CD14-positive monocyte (primary cell): ENCODE results near the gene SEMA6D. TPM values are rescaled to one million over a fixed set of nuclear protein-coding genes. Genes with fewer than 3 reads are reported as not detected.

Experiments used
- DNase-seq, 3 donors: peaks; one replicate each; pipeline ENCODE4 v3.0.0-alpha.2; 2011 to 2022
- H2AFZ ChIP-seq: 2 replicates; pipeline ENCODE4 v1.6.0; 2012; ENCODE audit warnings: mild to moderate bottlenecking, low read depth, low read length, inconsistent platforms; ENCODE audit not compliant: insufficient read depth, poor library complexity, severe bottlenecking
- H3K27ac ChIP-seq, 2 donors: 1 replicate in 1 of 2; 2 replicates in 1 of 2; pipeline ENCODE4 v1.5.1; 2012 to 2013; ENCODE audit warnings: low read length in 2 of 2, control low read depth in 1 of 2, inconsistent platforms in 1 of 2, low read depth in 1 of 2, mild to moderate bottlenecking in 1 of 2
- H3K27me3 ChIP-seq, 2 donors: one replicate each; pipeline versions ENCODE4 v1.6.0 to v1.6.1; 2011 to 2013; ENCODE audit warnings: low read length in 2 of 2; ENCODE audit not compliant: control insufficient read depth in 2 of 2, insufficient read depth in 2 of 2
- H3K36me3 ChIP-seq, 2 donors: replicated peaks in 1 of 2; 1 replicate in 1 of 2; 2 replicates in 1 of 2; pipeline versions ENCODE4 v1.5.1 to v1.6.1; 2012 to 2013; ENCODE audit warnings: low read length in 2 of 2, control low read depth in 1 of 2, inconsistent platforms in 1 of 2, mild to moderate bottlenecking in 1 of 2; ENCODE audit not compliant: insufficient read depth in 2 of 2, control insufficient read depth in 1 of 2
- H3K4me1 ChIP-seq, 2 donors: 1 replicate in 1 of 2; 2 replicates in 1 of 2; pipeline versions ENCODE4 v1.5.1 to v1.6.1; 2012 to 2013; ENCODE audit warnings: low read length in 2 of 2, control low read depth in 1 of 2, inconsistent platforms in 1 of 2, mild to moderate bottlenecking in 1 of 2, moderate library complexity in 1 of 2; ENCODE audit not compliant: insufficient read depth in 2 of 2, control insufficient read depth in 1 of 2
- H3K4me2 ChIP-seq: replicated peaks from 2 replicates; pipeline ENCODE3; 2012; ENCODE audit warnings: low read length, moderate library complexity, mild to moderate bottlenecking; ENCODE audit not compliant: poor library complexity, severe bottlenecking; ENCODE audit errors: extremely low read depth
- H3K4me3 ChIP-seq, 3 experiments: fragments of 200-600 bp in 1 of 3; sonication (generic) in 1 of 3; replicated peaks in 1 of 3; 1 replicate in 2 of 3; 2 replicates in 1 of 3; pipeline ENCODE4 v1.5.1; 2011 to 2013; ENCODE audit warnings: low read length in 3 of 3, mild to moderate bottlenecking in 3 of 3, control low read depth in 2 of 3, low read depth in 2 of 3, inconsistent platforms in 1 of 3, moderate library complexity in 1 of 3
- H3K79me2 ChIP-seq: 2 replicates; pipeline ENCODE4 v1.6.0; 2012; ENCODE audit warnings: mild to moderate bottlenecking, control low read depth, inconsistent platforms, low read length, moderate library complexity; ENCODE audit not compliant: insufficient read depth
- H3K9ac ChIP-seq: 2 replicates; pipeline ENCODE4 v1.6.0; 2017; ENCODE audit warnings: low read length, mild to moderate bottlenecking; ENCODE audit not compliant: insufficient read depth, poor library complexity, severe bottlenecking
- H3K9me3 ChIP-seq, 2 donors: replicated peaks in 1 of 2; 1 replicate in 1 of 2; 2 replicates in 1 of 2; pipeline versions ENCODE4 v1.5.1 to v1.6.1; 2012 to 2013; ENCODE audit warnings: low read length in 2 of 2, control low read depth in 1 of 2; ENCODE audit not compliant: control insufficient read depth in 1 of 2, insufficient read depth in 1 of 2
- H4K20me1 ChIP-seq: 2 replicates; pipeline ENCODE4 v1.6.0; 2012; ENCODE audit warnings: mild to moderate bottlenecking, low read length, control low read depth, moderate library complexity; ENCODE audit not compliant: insufficient read depth
- H3K27ac Mint-ChIP-seq, 7 donors: one replicate each; pipeline ENCODE4 v1.8.0; 2020; ENCODE audit warnings: mild to moderate bottlenecking in 7 of 7, mixed read lengths in 7 of 7, moderate library complexity in 6 of 7, inconsistent platforms in 2 of 7
- H3K27me3 Mint-ChIP-seq, 3 donors: one replicate each; pipeline ENCODE4 v1.8.0; 2021 to 2022; ENCODE audit warnings: low read depth in 3 of 3, mild to moderate bottlenecking in 3 of 3, mixed read lengths in 3 of 3, moderate library complexity in 3 of 3, inconsistent platforms in 1 of 3
- H3K36me3 Mint-ChIP-seq, 2 donors: one replicate each; pipeline ENCODE4 v1.8.0; 2020; ENCODE audit warnings: mixed read lengths in 2 of 2, inconsistent platforms in 1 of 2, mild to moderate bottlenecking in 1 of 2
- H3K4me1 Mint-ChIP-seq: one replicate; pipeline ENCODE4 v1.8.0; 2020; ENCODE audit warnings: mild to moderate bottlenecking, mixed read lengths
- H3K4me3 Mint-ChIP-seq, 2 donors: one replicate each; pipeline ENCODE4 v1.8.0; 2020; ENCODE audit warnings: mild to moderate bottlenecking in 2 of 2, mixed read lengths in 2 of 2, moderate library complexity in 1 of 2
- H3K9me3 Mint-ChIP-seq, 7 donors: one replicate each; pipeline ENCODE4 v1.8.0; 2020 to 2022; ENCODE audit warnings: mixed read lengths in 7 of 7, mild to moderate bottlenecking in 6 of 7, moderate library complexity in 6 of 7, inconsistent platforms in 2 of 7
- WGBS: methylation state at CpG from one replicate; pipeline ENCODE4 v1.1.5; 2013; ENCODE audit warnings: missing lambda C conversion rate; ENCODE audit not compliant: insufficient coverage; 5-methylcytosine and 5-hydroxymethylcytosine counted together
- intact Hi-C, 2 donors: fragments of 100-400 bp; cut with micrococcal nuclease; formaldehyde crosslinking; loops; one replicate each; pipeline versions ENCODE4 v1.15.0 to v1.15.1; 2023
- polyA plus RNA-seq, 3 donors: library from polyadenylated mRNA; depleted of rRNA in 1 of 3; unstranded in 2 of 3; stranded (reverse) in 1 of 3; fragments of 300-500 nt in 2 of 3; fragments of >200 nt in 1 of 3; fragmentation: Illumina TruSeq in 2 of 3; gene quantifications; 1 replicate in 2 of 3; 2 replicates in 1 of 3; pipeline ENCODE4 v1.2.3, GENCODE V29; 2012 to 2021
- TF ChIP-seq, protein P1 (sequence below): fragments of 200-600 bp; IDR thresholded peaks from one replicate; pipeline ENCODE4 v1.8.0; 2022; ENCODE audit warnings: antibody characterized with exemption, mild to moderate bottlenecking

Gene SEMA6D
- polyA plus RNA-seq, 3 donors: not detected

- peaks cover 17% of the 10 kb centered on the region for H3K4me1 Mint-ChIP-seq
- peak overlapping the region in 1 of 2 donors; percentile 83 for H3K4me3 Mint-ChIP-seq
- no peak overlapping the region for H3K27ac Mint-ChIP-seq
- H3K9me3 ChIP-seq: peaks cover 0 to 25% of the 10 kb centered on the region in 2 donors
- no peaks in the 10 kb centered on the region for H3K79me2 ChIP-seq
- no peak for DNase-seq
- no peak overlapping the region for H3K9ac ChIP-seq
- no peak overlapping the region for H3K4me2 ChIP-seq
- H3K36me3 ChIP-seq: no peaks in the 10 kb centered on the region
- H4K20me1 ChIP-seq: no peaks in the 10 kb centered on the region
- peaks cover 53 to 74% (median 56%) of the 10 kb centered on the region in 3 donors for H3K27me3 Mint-ChIP-seq
- H2AFZ ChIP-seq: no peak overlapping the region
- peaks cover 77 to 79% of the 10 kb centered on the region in 2 donors for H3K27me3 ChIP-seq
- H3K36me3 Mint-ChIP-seq: no peaks in the 10 kb centered on the region
- H3K9me3 Mint-ChIP-seq: peaks cover 0 to 10% (median 7%) of the 10 kb centered on the region in 7 donors
- TF ChIP-seq, protein P1, sequence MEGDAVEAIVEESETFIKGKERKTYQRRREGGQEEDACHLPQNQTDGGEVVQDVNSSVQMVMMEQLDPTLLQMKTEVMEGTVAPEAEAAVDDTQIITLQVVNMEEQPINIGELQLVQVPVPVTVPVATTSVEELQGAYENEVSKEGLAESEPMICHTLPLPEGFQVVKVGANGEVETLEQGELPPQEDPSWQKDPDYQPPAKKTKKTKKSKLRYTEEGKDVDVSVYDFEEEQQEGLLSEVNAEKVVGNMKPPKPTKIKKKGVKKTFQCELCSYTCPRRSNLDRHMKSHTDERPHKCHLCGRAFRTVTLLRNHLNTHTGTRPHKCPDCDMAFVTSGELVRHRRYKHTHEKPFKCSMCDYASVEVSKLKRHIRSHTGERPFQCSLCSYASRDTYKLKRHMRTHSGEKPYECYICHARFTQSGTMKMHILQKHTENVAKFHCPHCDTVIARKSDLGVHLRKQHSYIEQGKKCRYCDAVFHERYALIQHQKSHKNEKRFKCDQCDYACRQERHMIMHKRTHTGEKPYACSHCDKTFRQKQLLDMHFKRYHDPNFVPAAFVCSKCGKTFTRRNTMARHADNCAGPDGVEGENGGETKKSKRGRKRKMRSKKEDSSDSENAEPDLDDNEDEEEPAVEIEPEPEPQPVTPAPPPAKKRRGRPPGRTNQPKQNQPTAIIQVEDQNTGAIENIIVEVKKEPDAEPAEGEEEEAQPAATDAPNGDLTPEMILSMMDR: no peak
- no peak overlapping the region for H3K4me3 ChIP-seq
- no peak overlapping the region for H3K27ac ChIP-seq
- WGBS: no CpG with 5 or more reads among the region's 2 CpGs
- H3K4me1 ChIP-seq: peaks cover 5 to 18% of the 10 kb centered on the region in 2 donors
- intact Hi-C loops: no loop called here
These were observed 789 bp upstream of the SEMA6D start for GRCh38 chr15:47716516-47716915.

DNA sequence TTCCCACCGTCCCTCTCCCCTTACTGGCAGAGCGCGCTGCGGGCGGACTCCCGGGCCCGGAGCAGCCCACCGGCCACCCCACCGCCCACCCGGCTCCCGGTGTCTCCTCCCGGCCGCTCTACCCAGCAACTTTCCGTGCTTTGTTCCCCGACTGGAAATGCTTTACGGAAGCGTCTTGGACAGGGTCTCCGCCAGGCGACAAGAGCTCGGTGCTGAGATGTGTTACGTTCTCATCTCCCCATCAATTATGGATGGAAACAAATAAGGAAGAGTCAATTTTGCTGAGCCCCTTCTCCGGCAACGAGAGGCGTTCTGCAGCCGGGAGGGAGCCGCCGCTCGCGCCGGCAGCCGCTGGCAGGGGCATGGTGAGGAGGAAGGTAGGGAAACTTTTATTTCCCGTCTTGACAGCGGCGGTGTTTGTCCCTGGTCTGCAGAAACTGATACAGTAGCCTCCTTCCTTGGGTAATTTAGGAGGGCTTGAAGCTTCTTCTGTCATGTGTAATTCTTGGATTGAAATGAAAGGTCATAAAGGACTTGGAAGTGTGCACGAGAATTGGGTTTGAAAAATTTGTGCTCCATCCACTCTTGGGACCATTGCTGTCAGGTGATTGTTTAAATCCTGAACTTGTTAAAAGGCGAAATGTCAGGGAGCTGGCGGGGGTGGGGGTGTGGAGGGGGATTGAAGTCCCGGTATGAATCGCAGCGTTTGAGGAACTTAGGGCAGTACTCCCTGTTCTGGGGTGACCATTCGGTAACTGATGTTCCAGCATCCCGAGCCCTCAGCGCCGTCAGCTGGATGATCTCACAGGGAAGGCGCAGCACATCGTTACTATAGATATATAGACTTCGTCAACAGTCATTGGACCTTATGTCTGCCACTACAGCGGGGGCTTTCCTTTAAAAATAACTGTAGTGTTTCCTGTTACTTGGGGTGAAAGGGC lies 1.5 kb downstream of the SEMA6D start:
- H3K4me3 ChIP-seq: no peak overlapping the region
- no peaks in the 10 kb centered on the region for H4K20me1 ChIP-seq
- H3K27ac ChIP-seq: no peak overlapping the region
- peaks cover 56 to 78% (median 57%) of the 10 kb centered on the region in 3 donors for H3K27me3 Mint-ChIP-seq
- H3K27me3 ChIP-seq: peaks cover 74 to 87% of the 10 kb centered on the region in 2 donors
- 3% methylated on average over 34 of the region's 48 CpGs for WGBS
- peaks cover 0 to 10% (median 7%) of the 10 kb centered on the region in 7 donors for H3K9me3 Mint-ChIP-seq
- H3K36me3 ChIP-seq: no peaks in the 10 kb centered on the region
- peaks cover 5 to 18% of the 10 kb centered on the region in 2 donors for H3K4me1 ChIP-seq
- H3K79me2 ChIP-seq: no peaks in the 10 kb centered on the region
- H3K4me2 ChIP-seq: no peak overlapping the region
- no peak for DNase-seq
- H2AFZ ChIP-seq: no peak overlapping the region
- H3K27ac Mint-ChIP-seq: no peak overlapping the region
- intact Hi-C loops: no loop called here
- no peak overlapping the region for H3K9ac ChIP-seq
- H3K4me3 Mint-ChIP-seq: peak overlapping the region in 1 of 2 donors; percentile 89
- H3K36me3 Mint-ChIP-seq: no peaks in the 10 kb centered on the region
- TF ChIP-seq, protein P1: no peak
- peaks cover 0 to 25% of the 10 kb centered on the region in 2 donors for H3K9me3 ChIP-seq
- peaks cover 17% of the 10 kb centered on the region for H3K4me1 Mint-ChIP-seq
